H1 (cell line): ENCODE measurements around the gene UBE2O. TPM values are rescaled to one million over a fixed set of nuclear protein-coding genes. Genes with fewer than 3 reads are reported as not detected.

Experiments used
- CTCF ChIA-PET: fragments of 300-600 bp; sonication (Branson Sonifier 250); formaldehyde crosslinking; loops from one replicate; lab custom pipeline; 2021; ENCODE audit not compliant: partially characterized antibody; lab: Charles Lee
- POLR2A ChIA-PET: fragments of 300-600 bp; sonication (Branson Sonifier 250); formaldehyde crosslinking; loops from one replicate; lab custom pipeline; 2021; ENCODE audit warnings: inconsistent platforms; ENCODE audit not compliant: partially characterized antibody; lab: Charles Lee
- DNase-seq, 2 experiments: peaks; one replicate each; pipeline versions ENCODE4 v3.0.0 to v3.0.0-alpha.2; 2010 to 2022; ENCODE audit warnings: low spot score in 2 of 2, low read depth in 1 of 2, mixed read lengths in 1 of 2
- FAIRE-seq: peaks from 2 replicates; lab custom pipeline; 2011; peaks lifted over from hg19 to GRCh38; lab: Jason Lieb, UNC
- H2AFZ ChIP-seq: 2 replicates; pipeline ENCODE4 v1.8.1; 2012; ENCODE audit warnings: low read length, inconsistent platforms
- H2AK5ac ChIP-seq: 2 replicates; pipeline ENCODE4 v1.6.1; 2013; ENCODE audit warnings: low read depth, low read length
- H2BK120ac ChIP-seq: replicated peaks from 2 replicates; pipeline ENCODE3; 2013; ENCODE audit warnings: low read depth, low read length, inconsistent platforms
- H2BK12ac ChIP-seq: 2 replicates; pipeline ENCODE4 v1.6.1; 2013; ENCODE audit warnings: low read depth, low read length
- H2BK15ac ChIP-seq: 2 replicates; pipeline ENCODE4 v1.6.1; 2013; ENCODE audit warnings: low read length
- H2BK20ac ChIP-seq: 2 replicates; pipeline ENCODE4 v1.6.1; 2013; ENCODE audit warnings: low read length
- H2BK5ac ChIP-seq: 2 replicates; pipeline ENCODE4 v1.6.1; 2013; ENCODE audit warnings: low read depth, low read length
- H3K14ac ChIP-seq: 2 replicates; pipeline ENCODE4 v1.6.1; 2013; ENCODE audit warnings: inconsistent platforms; ENCODE audit not compliant: insufficient read length
- H3K18ac ChIP-seq: 2 replicates; pipeline ENCODE4 v1.6.1; 2013; ENCODE audit warnings: low read length; ENCODE audit errors: extremely low read depth
- H3K23ac ChIP-seq: 2 replicates; pipeline ENCODE4 v1.6.1; 2013; ENCODE audit warnings: inconsistent platforms; ENCODE audit not compliant: insufficient read length
- H3K23me2 ChIP-seq: 2 replicates; pipeline ENCODE4 v1.6.1; 2013; ENCODE audit warnings: low read depth, low read length
- H3K27ac ChIP-seq: 2 replicates; pipeline ENCODE4 v1.6.1; 2011; ENCODE audit warnings: low read depth, low read length, inconsistent platforms
- H3K27me3 ChIP-seq, 4 experiments: replicated peaks in 1 of 4; 1 replicate in 1 of 4; 2 replicates in 3 of 4; pipeline versions ENCODE4 v1.6.1 to v1.8.1; 2011 to 2013; ENCODE audit warnings: low read length in 3 of 4, mild to moderate bottlenecking in 3 of 4, inconsistent platforms in 2 of 4, mixed read lengths in 2 of 4, moderate library complexity in 1 of 4; ENCODE audit not compliant: control insufficient read depth in 3 of 4, insufficient read depth in 3 of 4; ENCODE audit errors: extremely low read depth in 1 of 4
- H3K36me3 ChIP-seq, 4 experiments: 2 replicates each; pipeline versions ENCODE4 v1.6.1 to v1.8.1; 2011 to 2013; ENCODE audit warnings: mild to moderate bottlenecking in 4 of 4, low read length in 3 of 4, moderate library complexity in 2 of 4, control low read depth in 1 of 4, inconsistent platforms in 1 of 4; ENCODE audit not compliant: insufficient read depth in 4 of 4, control insufficient read depth in 2 of 4
- H3K4ac ChIP-seq: replicated peaks from 2 replicates; pipeline ENCODE3; 2013; ENCODE audit warnings: low read length, low read depth, mixed read lengths, inconsistent platforms; ENCODE audit not compliant: insufficient read length
- H3K4me1 ChIP-seq, 4 experiments: replicated peaks in 1 of 4; 1 replicate in 1 of 4; 2 replicates in 3 of 4; pipeline versions ENCODE4 v1.6.1 to v1.8.1; 2011 to 2013; ENCODE audit warnings: low read length in 3 of 4, inconsistent platforms in 2 of 4, mixed read lengths in 1 of 4; ENCODE audit not compliant: insufficient read depth in 4 of 4, control insufficient read depth in 3 of 4
- H3K4me2 ChIP-seq, 2 experiments: 2 replicates each; pipeline versions ENCODE4 v1.6.1 to v1.8.1; 2011 to 2013; ENCODE audit warnings: low read depth in 2 of 2, low read length in 2 of 2, control low read depth in 1 of 2, inconsistent platforms in 1 of 2, mild to moderate bottlenecking in 1 of 2; ENCODE audit not compliant: insufficient read depth in 1 of 2
- H3K4me3 ChIP-seq, 4 experiments: fragments of 200-600, 300-600 bp in 1 of 4; sonication (generic), shearing (Covaris generic), sonication (Bioruptor Twin) in 1 of 4; 2 replicates each; pipeline versions ENCODE4 v1.5.1 to v1.8.1; 2011 to 2016; ENCODE audit warnings: low read length in 4 of 4, low read depth in 3 of 4, control low read depth in 2 of 4, inconsistent platforms in 2 of 4, mild to moderate bottlenecking in 2 of 4, mixed read lengths in 1 of 4, moderate library complexity in 1 of 4; ENCODE audit not compliant: insufficient read depth in 2 of 4; ENCODE audit errors: extremely low read depth in 1 of 4
- H3K56ac ChIP-seq: replicated peaks from 2 replicates; pipeline ENCODE3; 2013; ENCODE audit warnings: low read depth, mild to moderate bottlenecking, mixed read lengths, low read length, inconsistent platforms; ENCODE audit not compliant: insufficient read length
- H3K79me1 ChIP-seq: 2 replicates; pipeline ENCODE4 v1.6.1; 2013; ENCODE audit warnings: low read depth, low read length, control low read depth
- H3K79me2 ChIP-seq, 2 experiments: 2 replicates each; pipeline versions ENCODE4 v1.6.1 to v1.8.1; 2012 to 2013; ENCODE audit warnings: low read length in 2 of 2, mild to moderate bottlenecking in 2 of 2, inconsistent platforms in 1 of 2; ENCODE audit not compliant: insufficient read depth in 2 of 2, control insufficient read depth in 1 of 2
- H3K9ac ChIP-seq, 4 experiments: replicated peaks in 1 of 4; 1 replicate in 1 of 4; 2 replicates in 3 of 4; pipeline versions ENCODE4 v1.6.1 to v1.8.1; 2011 to 2013; ENCODE audit warnings: low read depth in 3 of 4, low read length in 3 of 4, control low read depth in 2 of 4, mild to moderate bottlenecking in 2 of 4, moderate library complexity in 2 of 4, inconsistent platforms in 1 of 4; ENCODE audit errors: extremely low read depth in 1 of 4
- H3K9me3 ChIP-seq, 2 experiments: 2 replicates each; pipeline versions ENCODE4 v1.6.1 to v1.8.1; 2012 to 2013; ENCODE audit warnings: mild to moderate bottlenecking in 2 of 2, moderate library complexity in 2 of 2, control low read depth in 1 of 2, inconsistent platforms in 1 of 2, low read depth in 1 of 2, low read length in 1 of 2, mixed read lengths in 1 of 2; ENCODE audit not compliant: insufficient read depth in 2 of 2
- H4K20me1 ChIP-seq, 2 experiments: replicated peaks in 1 of 2; 2 replicates each; pipeline versions ENCODE3 to v1.8.1; 2011 to 2013; ENCODE audit warnings: inconsistent platforms in 2 of 2, low read length in 2 of 2, mild to moderate bottlenecking in 1 of 2; ENCODE audit not compliant: insufficient read depth in 2 of 2, control insufficient read depth in 1 of 2
- H4K5ac ChIP-seq: 2 replicates; pipeline ENCODE4 v1.6.1; 2013; ENCODE audit warnings: low read length, low read depth, mixed read lengths, inconsistent platforms; ENCODE audit not compliant: insufficient read length
- H4K8ac ChIP-seq: 2 replicates; pipeline ENCODE4 v1.8.0; 2013; ENCODE audit warnings: mild to moderate bottlenecking, moderate library complexity, low read length, inconsistent platforms; ENCODE audit not compliant: insufficient read depth; ENCODE audit errors: extremely low read depth
- H4K91ac ChIP-seq: replicated peaks from 2 replicates; pipeline ENCODE3; 2013; ENCODE audit warnings: low read length, mixed read lengths, inconsistent platforms; ENCODE audit not compliant: insufficient read length
- EGR1 ChIP-seq: IDR thresholded peaks from 2 replicates; pipeline ENCODE4 v1.6.1; 2011; ENCODE audit warnings: low read depth, low read length, borderline replicate concordance
- KDM5A ChIP-seq: fragments of 200-600 bp; IDR thresholded peaks from 2 replicates; pipeline ENCODE4 v1.7.1; 2012; ENCODE audit warnings: mild to moderate bottlenecking, low read length, inconsistent platforms, mixed read lengths
- WGBS, 2 experiments: shearing (Covaris generic) in 1 of 2; methylation state at CpG; one replicate each; pipeline versions ENCODE4 v1.1.6 to v1.1.7; 2013 to 2015; ENCODE audit warnings: low lambda C conversion rate in 2 of 2, mixed read lengths in 2 of 2, inconsistent platforms in 1 of 2, low coverage in 1 of 2, missing lambda C conversion rate in 1 of 2; ENCODE audit not compliant: insufficient replicate concordance in 2 of 2, insufficient coverage in 1 of 2, insufficient read length in 1 of 2; ENCODE audit errors: extremely low coverage in 1 of 2, missing lambda C conversion rate in 1 of 2; 5-methylcytosine and 5-hydroxymethylcytosine counted together
- polyA plus RNA-seq, 7 experiments: library from polyadenylated mRNA; depleted of rRNA in 3 of 7; stranded (reverse) in 5 of 7; unstranded in 2 of 7; fragments of >200 nt in 5 of 7; fragments of 200-250 nt in 2 of 7; gene quantifications; 1 replicate in 5 of 7; 2 replicates in 1 of 7; 4 replicates in 1 of 7; pipeline versions ENCODE4 v1.2.1 to v1.2.3, GENCODE V29; 2011 to 2013; ENCODE audit warnings: missing spikeins in 2 of 7, mixed read lengths in 2 of 7
- total RNA-seq: library from RNA; stranded (reverse); fragmentation: NEBNext Ultra II Directional; extraction: Animal tissue kit (Norgen Biotek cat#: 25700); gene quantifications from 2 replicates; pipeline ENCODE4 v1.2.1, GENCODE V29; 2021

Gene UBE2O
- total and polyA plus RNA-seq, 2 of the 8 experiments (the other 6 are each of a cell fraction or from before 2014, with no cell fraction given) = 24.4 to 63.0 TPM

GRCh38 chr17:76386966-76387765 is 65.8 kb downstream of the UBE2O start:
- no peak overlapping the region for H3K23ac ChIP-seq
- no peak overlapping the region for H2BK120ac ChIP-seq
- H3K56ac ChIP-seq = no peak overlapping the region
- H3K14ac ChIP-seq = no peak overlapping the region
- H2BK15ac ChIP-seq = peak overlapping the region; percentile 90; the same call in 1 of the 2 replicates
- peaks cover 18 to 47% (median 32%) of the 10 kb centered on the region in 4 experiments; a peak in 6 of 7 replicates for H3K27me3 ChIP-seq
- H2AFZ ChIP-seq = no peak overlapping the region
- H4K91ac ChIP-seq = no peak overlapping the region
- no peaks in the 10 kb centered on the region; the same call in 1 of the 2 replicates for H3K79me1 ChIP-seq
- no peak overlapping the region for H3K4me2 ChIP-seq
- H4K20me1 ChIP-seq = peaks cover 0 to 5% of the 10 kb centered on the region in 2 experiments
- no peak overlapping the region for H3K9ac ChIP-seq
- H3K4me3 ChIP-seq = no peak overlapping the region
- WGBS, 2 experiments = 92% methylated on average over 31 of the region's 31 CpGs; no CpG with 5 or more reads in 1 of the 2 experiments
- H2AK5ac ChIP-seq = peak overlapping the region; percentile 43; the same call in 1 of the 2 replicates
- no peak for DNase-seq
- no peak overlapping the region for H4K5ac ChIP-seq
- H4K8ac ChIP-seq = peak overlapping the region; percentile 15; the same call in 1 of the 2 replicates
- no peak overlapping the region for H2BK12ac ChIP-seq
- ChIA-PET CTCF (interaction anchor here (1.0 to 28.1 kb wide), 20 partner anchors 10 to 373 kb away, joined by 3 to 635 read pairs (median 8); partner anchors contain the start of genes PRCD, PRPSAP1, QRICH2 and UBE2O), POLR2A (interaction anchor here (0.6 to 4.0 kb wide), 4 partner anchors 22 to 112 kb away, joined by 3 to 15 read pairs (median 11); partner anchors contain the start of gene PRPSAP1)
- H3K4ac ChIP-seq = no peak overlapping the region
- peaks cover 23% of the 10 kb centered on the region for H3K23me2 ChIP-seq
- no peaks in the 10 kb centered on the region for H3K79me2 ChIP-seq
- H3K4me1 ChIP-seq = peaks cover 5 to 37% (median 21%) of the 10 kb centered on the region in 4 experiments
- H2BK20ac ChIP-seq = no peak overlapping the region
- no peak overlapping the region for H3K27ac ChIP-seq
- no peak overlapping the region for H3K18ac ChIP-seq
- no peak for FAIRE-seq
- no peaks in the 10 kb centered on the region for H3K9me3 ChIP-seq
- H2BK5ac ChIP-seq = no peak overlapping the region
- peaks cover 2 to 14% (median 7%) of the 10 kb centered on the region in 4 experiments; a peak in 4 of 8 replicates for H3K36me3 ChIP-seq
- no peak for TF ChIP-seq EGR1
- no peak for TF ChIP-seq KDM5A
